ENCODE results near the gene LSAMP.

Gene LSAMP

DNA sequence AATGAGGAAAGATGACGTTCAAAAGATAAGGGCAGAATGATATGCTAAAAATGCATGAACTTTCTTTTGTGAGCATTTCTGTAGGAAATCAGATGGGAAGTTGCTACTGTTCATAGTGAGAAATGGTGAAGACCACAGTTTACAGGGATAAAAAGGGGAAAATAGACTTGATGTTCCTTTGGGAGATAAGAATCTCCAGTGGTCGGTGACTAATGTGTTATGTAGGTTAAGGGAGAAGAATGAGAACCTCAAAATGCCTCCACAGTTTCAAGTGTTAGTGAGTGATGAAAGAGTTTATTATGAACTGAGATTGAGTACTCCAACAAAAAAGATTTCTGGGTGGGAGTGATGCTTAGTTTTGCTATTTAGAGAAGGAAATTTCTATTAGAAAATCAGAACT lies 247.2 kb downstream of the LSAMP start:
- no CpG with 5 or more reads among the region's 2 CpGs for WGBS (ENCODE audit: extremely low coverage, insufficient coverage, insufficient read length)
- no peak overlapping the region for H2BK120ac ChIP-seq (ENCODE audit: insufficient read depth, low read length, poor library complexity)

DNA sequence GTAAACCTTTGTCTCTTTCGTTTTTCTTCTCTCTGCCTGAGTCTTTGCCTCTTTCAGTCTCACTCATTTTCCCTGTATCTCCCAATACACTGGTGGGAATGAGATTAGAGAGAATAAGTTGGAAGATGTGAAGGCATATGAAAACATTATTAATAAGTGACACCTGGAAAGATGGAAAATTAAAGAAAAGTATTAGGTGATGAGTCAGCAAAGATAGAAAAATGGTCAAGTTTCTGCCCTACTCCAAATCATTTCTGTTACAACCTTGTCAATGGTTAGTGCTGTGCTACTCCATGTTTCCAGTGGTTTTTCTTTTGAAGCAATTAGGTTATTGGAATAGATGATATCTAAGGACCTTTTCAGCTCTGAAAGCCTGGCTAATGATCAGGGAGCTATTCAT lies 252.8 kb downstream of the LSAMP start:
- no peak overlapping the region for H3K9ac ChIP-seq (ENCODE audit: low read length)
- H2BK120ac ChIP-seq (ENCODE audit: insufficient read depth, low read length, poor library complexity): no peak overlapping the region
- H3K4me2 ChIP-seq (ENCODE audit: low read length): no peak overlapping the region
- H3K18ac ChIP-seq (ENCODE audit: low read length): no peak overlapping the region
- no peaks in the 10 kb centered on the region for H3K27me3 ChIP-seq (ENCODE audit: insufficient read depth, low read length)
- no peaks in the 10 kb centered on the region for H3K36me3 ChIP-seq (ENCODE audit: control insufficient read depth in 1 of 2, insufficient read depth in 2 of 2, low read length in 2 of 2)
- H2AK5ac ChIP-seq (ENCODE audit: low read length): no peak overlapping the region
- no peak overlapping the region for H3K14ac ChIP-seq (ENCODE audit: low read length)
- no peaks in the 10 kb centered on the region for H3K4me1 ChIP-seq (ENCODE audit: control insufficient read depth in 1 of 2, insufficient read depth in 2 of 2, low read length in 2 of 2)
- H3K4ac ChIP-seq (ENCODE audit: low read depth, low read length): no peak overlapping the region
- H3K27ac ChIP-seq (ENCODE audit: low read depth, low read length): no peak overlapping the region
- H4K8ac ChIP-seq (ENCODE audit: low read depth, low read length): no peak overlapping the region
- no peak overlapping the region for H2BK12ac ChIP-seq (ENCODE audit: low read length)
- no peak overlapping the region for H4K12ac ChIP-seq (ENCODE audit: low read depth, low read length)
- no peak overlapping the region for H2BK5ac ChIP-seq (ENCODE audit: low read depth, low read length, poor library complexity)
- H3K79me2 ChIP-seq (ENCODE audit: control insufficient read depth, insufficient read depth, low read length, poor library complexity): no peaks in the 10 kb centered on the region
- H3K4me3 ChIP-seq (ENCODE audit: low read depth, low read length): no peak overlapping the region
- no peak overlapping the region for H4K91ac ChIP-seq (ENCODE audit: low read depth, low read length)
- H3K23ac ChIP-seq (ENCODE audit: low read length): no peak overlapping the region
- H3K9me3 ChIP-seq (ENCODE audit: insufficient read depth, low read depth, low read length): no peaks in the 10 kb centered on the region
- H3K79me1 ChIP-seq (ENCODE audit: low read length): no peaks in the 10 kb centered on the region
- no CpG with 5 or more reads among the region's 1 CpG for WGBS (ENCODE audit: extremely low coverage, insufficient coverage, insufficient read length)
- DNase-seq: no peak
- H2AFZ ChIP-seq (ENCODE audit: insufficient read depth, low read length, poor library complexity): no peak overlapping the region

More for the DNA sequence above, 247.2 kb downstream of the LSAMP start:
- no peak overlapping the region for H2BK12ac ChIP-seq (ENCODE audit: low read length)
- H3K4me2 ChIP-seq (ENCODE audit: low read length): no peak overlapping the region
- no peak overlapping the region for H3K4ac ChIP-seq (ENCODE audit: low read depth, low read length)
- H3K79me2 ChIP-seq (ENCODE audit: control insufficient read depth, insufficient read depth, low read length, poor library complexity): no peaks in the 10 kb centered on the region
- H3K18ac ChIP-seq (ENCODE audit: low read length): no peak overlapping the region
- no peaks in the 10 kb centered on the region for H3K9me3 ChIP-seq (ENCODE audit: insufficient read depth, low read depth, low read length)
- H3K23ac ChIP-seq (ENCODE audit: low read length): no peak overlapping the region
- no peaks in the 10 kb centered on the region for H3K4me1 ChIP-seq (ENCODE audit: control insufficient read depth in 1 of 2, insufficient read depth in 2 of 2, low read length in 2 of 2)
- H4K12ac ChIP-seq (ENCODE audit: low read depth, low read length): no peak overlapping the region
- no peak overlapping the region for H4K91ac ChIP-seq (ENCODE audit: low read depth, low read length)
- H2BK5ac ChIP-seq (ENCODE audit: low read depth, low read length, poor library complexity): no peak overlapping the region
- H2AFZ ChIP-seq (ENCODE audit: insufficient read depth, low read length, poor library complexity): no peak overlapping the region
- no peaks in the 10 kb centered on the region for H3K36me3 ChIP-seq (ENCODE audit: control insufficient read depth in 1 of 2, insufficient read depth in 2 of 2, low read length in 2 of 2)
- H2AK5ac ChIP-seq (ENCODE audit: low read length): no peak overlapping the region
- no peak overlapping the region for H4K8ac ChIP-seq (ENCODE audit: low read depth, low read length)
- H3K4me3 ChIP-seq (ENCODE audit: low read depth, low read length): no peak overlapping the region
- H3K14ac ChIP-seq (ENCODE audit: low read length): no peak overlapping the region
- no peaks in the 10 kb centered on the region for H3K79me1 ChIP-seq (ENCODE audit: low read length)
- no peak for DNase-seq
- no peak overlapping the region for H3K9ac ChIP-seq (ENCODE audit: low read length)
- no peak overlapping the region for H3K27ac ChIP-seq (ENCODE audit: low read depth, low read length)
- H3K27me3 ChIP-seq (ENCODE audit: insufficient read depth, low read length): no peaks in the 10 kb centered on the region

- Histone ChIP-seq H3K36me3 (ENCODE audit: control insufficient read depth in 1 of 2, insufficient read depth in 2 of 2, low read length in 2 of 2) (no peaks in the 10 kb centered on the region), H3K4ac (ENCODE audit: low read depth, low read length) (no peak overlapping the region), H3K9me3 (ENCODE audit: insufficient read depth, low read depth, low read length) (no peaks in the 10 kb centered on the region), H3K23ac (ENCODE audit: low read length) (no peak overlapping the region), H2BK5ac (ENCODE audit: low read depth, low read length, poor library complexity) (no peak overlapping the region), H2BK12ac (ENCODE audit: low read length) (no peak overlapping the region), H3K4me1 (ENCODE audit: control insufficient read depth in 1 of 2, insufficient read depth in 2 of 2, low read length in 2 of 2) (no peaks in the 10 kb centered on the region), H4K12ac (ENCODE audit: low read depth, low read length) (no peak overlapping the region), H3K79me2 (ENCODE audit: control insufficient read depth, insufficient read depth, low read length, poor library complexity) (no peaks in the 10 kb centered on the region), H3K18ac (ENCODE audit: low read length) (no peak overlapping the region), H4K8ac (ENCODE audit: low read depth, low read length) (no peak overlapping the region), H2BK120ac (ENCODE audit: insufficient read depth, low read length, poor library complexity) (no peak overlapping the region), H2AK5ac (ENCODE audit: low read length) (no peak overlapping the region), H4K91ac (ENCODE audit: low read depth, low read length) (no peak overlapping the region), H3K4me3 (ENCODE audit: low read depth, low read length) (no peak overlapping the region), H3K14ac (ENCODE audit: low read length) (no peak overlapping the region), H3K79me1 (ENCODE audit: low read length) (no peaks in the 10 kb centered on the region), H3K4me2 (ENCODE audit: low read length) (no peak overlapping the region), H2AFZ (ENCODE audit: insufficient read depth, low read length, poor library complexity) (no peak overlapping the region), H3K27ac (ENCODE audit: low read depth, low read length) (no peak overlapping the region), H3K27me3 (ENCODE audit: insufficient read depth, low read length) (no peaks in the 10 kb centered on the region), H3K9ac (ENCODE audit: low read length) (no peak overlapping the region)
- DNase-seq: no peak
- WGBS (ENCODE audit: extremely low coverage, insufficient coverage, insufficient read length): no CpG with 5 or more reads among the region's 2 CpGs
These were observed 253.9 kb downstream of the LSAMP start for GRCh38 chr3:116191409-116191808.

- no peaks in the 10 kb centered on the region for H3K4me1 ChIP-seq (ENCODE audit: control insufficient read depth in 1 of 2, insufficient read depth in 2 of 2, low read length in 2 of 2)
- no peaks in the 10 kb centered on the region for H3K9me3 ChIP-seq (ENCODE audit: insufficient read depth, low read depth, low read length)
- no peak overlapping the region for H4K91ac ChIP-seq (ENCODE audit: low read depth, low read length)
- no peaks in the 10 kb centered on the region for H3K79me1 ChIP-seq (ENCODE audit: low read length)
- H3K27ac ChIP-seq (ENCODE audit: low read depth, low read length): no peak overlapping the region
- H2AK5ac ChIP-seq (ENCODE audit: low read length): no peak overlapping the region
- no peak overlapping the region for H2BK12ac ChIP-seq (ENCODE audit: low read length)
- H3K4me3 ChIP-seq (ENCODE audit: low read depth, low read length): no peak overlapping the region
- H3K79me2 ChIP-seq (ENCODE audit: control insufficient read depth, insufficient read depth, low read length, poor library complexity): no peaks in the 10 kb centered on the region
- no peak overlapping the region for H3K4me2 ChIP-seq (ENCODE audit: low read length)
- no peaks in the 10 kb centered on the region for H3K36me3 ChIP-seq (ENCODE audit: control insufficient read depth in 1 of 2, insufficient read depth in 2 of 2, low read length in 2 of 2)
- no peak overlapping the region for H2BK120ac ChIP-seq (ENCODE audit: insufficient read depth, low read length, poor library complexity)
- no peak overlapping the region for H2AFZ ChIP-seq (ENCODE audit: insufficient read depth, low read length, poor library complexity)
- no peak for DNase-seq
- WGBS (ENCODE audit: extremely low coverage, insufficient coverage, insufficient read length): no CpG with 5 or more reads among the region's 3 CpGs
- H3K4ac ChIP-seq (ENCODE audit: low read depth, low read length): no peak overlapping the region
- H3K23ac ChIP-seq (ENCODE audit: low read length): no peak overlapping the region
- H4K12ac ChIP-seq (ENCODE audit: low read depth, low read length): no peak overlapping the region
- H3K9ac ChIP-seq (ENCODE audit: low read length): no peak overlapping the region
- no peak overlapping the region for H3K14ac ChIP-seq (ENCODE audit: low read length)
- H3K18ac ChIP-seq (ENCODE audit: low read length): no peak overlapping the region
- no peak overlapping the region for H2BK5ac ChIP-seq (ENCODE audit: low read depth, low read length, poor library complexity)
- no peaks in the 10 kb centered on the region for H3K27me3 ChIP-seq (ENCODE audit: insufficient read depth, low read length)
- no peak overlapping the region for H4K8ac ChIP-seq (ENCODE audit: low read depth, low read length)
These were observed 255.2 kb downstream of the LSAMP start for GRCh38 chr3:116190095-116190494.

Measured in trophoblast cell (in vitro differentiated cells and primary cell).